ENCODE measurements around the gene TIAM1.

DNA sequence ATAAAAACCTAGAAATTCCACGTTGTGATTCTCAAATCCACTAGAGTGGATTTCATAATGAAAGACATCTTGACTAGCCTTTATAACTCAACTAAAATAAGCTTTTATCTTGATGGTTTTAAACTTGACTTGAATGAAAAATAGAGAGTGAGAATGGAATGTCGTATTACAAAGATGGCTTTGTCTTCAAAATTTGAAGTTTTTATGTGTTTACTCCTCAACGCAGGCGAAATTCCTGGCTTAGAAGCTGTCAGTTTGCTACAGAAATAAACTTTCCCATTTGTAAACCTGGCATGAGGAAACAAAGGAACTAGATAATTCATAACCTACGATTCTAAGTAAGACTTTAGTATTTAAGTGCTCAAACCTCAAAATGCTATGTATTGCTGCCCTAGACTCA is 215.8 kb downstream of the TIAM1 start:
- TF ChIP-seq, protein P1, sequence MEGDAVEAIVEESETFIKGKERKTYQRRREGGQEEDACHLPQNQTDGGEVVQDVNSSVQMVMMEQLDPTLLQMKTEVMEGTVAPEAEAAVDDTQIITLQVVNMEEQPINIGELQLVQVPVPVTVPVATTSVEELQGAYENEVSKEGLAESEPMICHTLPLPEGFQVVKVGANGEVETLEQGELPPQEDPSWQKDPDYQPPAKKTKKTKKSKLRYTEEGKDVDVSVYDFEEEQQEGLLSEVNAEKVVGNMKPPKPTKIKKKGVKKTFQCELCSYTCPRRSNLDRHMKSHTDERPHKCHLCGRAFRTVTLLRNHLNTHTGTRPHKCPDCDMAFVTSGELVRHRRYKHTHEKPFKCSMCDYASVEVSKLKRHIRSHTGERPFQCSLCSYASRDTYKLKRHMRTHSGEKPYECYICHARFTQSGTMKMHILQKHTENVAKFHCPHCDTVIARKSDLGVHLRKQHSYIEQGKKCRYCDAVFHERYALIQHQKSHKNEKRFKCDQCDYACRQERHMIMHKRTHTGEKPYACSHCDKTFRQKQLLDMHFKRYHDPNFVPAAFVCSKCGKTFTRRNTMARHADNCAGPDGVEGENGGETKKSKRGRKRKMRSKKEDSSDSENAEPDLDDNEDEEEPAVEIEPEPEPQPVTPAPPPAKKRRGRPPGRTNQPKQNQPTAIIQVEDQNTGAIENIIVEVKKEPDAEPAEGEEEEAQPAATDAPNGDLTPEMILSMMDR (conservative IDR thresholded peaks at IDR 0.05 in 1 of 2, IDR thresholded peaks at IDR 0.05 in 1 of 2; ENCODE audit: extremely low read depth in 1 of 2, insufficient read depth in 1 of 2, low read depth in 1 of 2, low read length in 2 of 2), result no peak
- no peak for TF ChIP-seq EZH2 (IDR thresholded peaks at IDR 0.05; ENCODE audit: borderline replicate concordance, low read length)

Data from mammary epithelial cell (primary cell).